H1 (cell line): ENCODE results near the gene SPATA19. TPM values are rescaled to one million over a fixed set of nuclear protein-coding genes. Genes with fewer than 3 reads are reported as not detected.

Source experiments
- CTCF ChIA-PET: fragments of 300-600 bp; sonication (Branson Sonifier 250); formaldehyde crosslinking; loops from one replicate; lab custom pipeline; 2021; ENCODE audit not compliant: partially characterized antibody; lab: Charles Lee
- POLR2A ChIA-PET: fragments of 300-600 bp; sonication (Branson Sonifier 250); formaldehyde crosslinking; loops from one replicate; lab custom pipeline; 2021; ENCODE audit warnings: inconsistent platforms; ENCODE audit not compliant: partially characterized antibody; lab: Charles Lee
- DNase-seq, 2 experiments: peaks; one replicate each; pipeline versions ENCODE4 v3.0.0 to v3.0.0-alpha.2; 2010 to 2022; ENCODE audit warnings: low spot score in 2 of 2, low read depth in 1 of 2, mixed read lengths in 1 of 2
- FAIRE-seq: peaks from 2 replicates; lab custom pipeline; 2011; peaks lifted over from hg19 to GRCh38; lab: Jason Lieb, UNC
- H2AFZ ChIP-seq: 2 replicates; pipeline ENCODE4 v1.8.1; 2012; ENCODE audit warnings: low read length, inconsistent platforms
- H2AK5ac ChIP-seq: 2 replicates; pipeline ENCODE4 v1.6.1; 2013; ENCODE audit warnings: low read depth, low read length
- H2BK120ac ChIP-seq: replicated peaks from 2 replicates; pipeline ENCODE3; 2013; ENCODE audit warnings: low read depth, low read length, inconsistent platforms
- H2BK12ac ChIP-seq: 2 replicates; pipeline ENCODE4 v1.6.1; 2013; ENCODE audit warnings: low read depth, low read length
- H2BK15ac ChIP-seq: 2 replicates; pipeline ENCODE4 v1.6.1; 2013; ENCODE audit warnings: low read length
- H2BK20ac ChIP-seq: 2 replicates; pipeline ENCODE4 v1.6.1; 2013; ENCODE audit warnings: low read length
- H2BK5ac ChIP-seq: 2 replicates; pipeline ENCODE4 v1.6.1; 2013; ENCODE audit warnings: low read depth, low read length
- H3K14ac ChIP-seq: 2 replicates; pipeline ENCODE4 v1.6.1; 2013; ENCODE audit warnings: inconsistent platforms; ENCODE audit not compliant: insufficient read length
- H3K18ac ChIP-seq: 2 replicates; pipeline ENCODE4 v1.6.1; 2013; ENCODE audit warnings: low read length; ENCODE audit errors: extremely low read depth
- H3K23ac ChIP-seq: 2 replicates; pipeline ENCODE4 v1.6.1; 2013; ENCODE audit warnings: inconsistent platforms; ENCODE audit not compliant: insufficient read length
- H3K23me2 ChIP-seq: 2 replicates; pipeline ENCODE4 v1.6.1; 2013; ENCODE audit warnings: low read depth, low read length
- H3K27ac ChIP-seq: 2 replicates; pipeline ENCODE4 v1.6.1; 2011; ENCODE audit warnings: low read depth, low read length, inconsistent platforms
- H3K27me3 ChIP-seq, 4 experiments: replicated peaks in 1 of 4; 1 replicate in 1 of 4; 2 replicates in 3 of 4; pipeline versions ENCODE4 v1.6.1 to v1.8.1; 2011 to 2013; ENCODE audit warnings: low read length in 3 of 4, mild to moderate bottlenecking in 3 of 4, inconsistent platforms in 2 of 4, mixed read lengths in 2 of 4, moderate library complexity in 1 of 4; ENCODE audit not compliant: control insufficient read depth in 3 of 4, insufficient read depth in 3 of 4; ENCODE audit errors: extremely low read depth in 1 of 4
- H3K36me3 ChIP-seq, 4 experiments: 2 replicates each; pipeline versions ENCODE4 v1.6.1 to v1.8.1; 2011 to 2013; ENCODE audit warnings: mild to moderate bottlenecking in 4 of 4, low read length in 3 of 4, moderate library complexity in 2 of 4, control low read depth in 1 of 4, inconsistent platforms in 1 of 4; ENCODE audit not compliant: insufficient read depth in 4 of 4, control insufficient read depth in 2 of 4
- H3K4ac ChIP-seq: replicated peaks from 2 replicates; pipeline ENCODE3; 2013; ENCODE audit warnings: low read length, low read depth, mixed read lengths, inconsistent platforms; ENCODE audit not compliant: insufficient read length
- H3K4me1 ChIP-seq, 4 experiments: replicated peaks in 1 of 4; 1 replicate in 1 of 4; 2 replicates in 3 of 4; pipeline versions ENCODE4 v1.6.1 to v1.8.1; 2011 to 2013; ENCODE audit warnings: low read length in 3 of 4, inconsistent platforms in 2 of 4, mixed read lengths in 1 of 4; ENCODE audit not compliant: insufficient read depth in 4 of 4, control insufficient read depth in 3 of 4
- H3K4me2 ChIP-seq, 2 experiments: 2 replicates each; pipeline versions ENCODE4 v1.6.1 to v1.8.1; 2011 to 2013; ENCODE audit warnings: low read depth in 2 of 2, low read length in 2 of 2, control low read depth in 1 of 2, inconsistent platforms in 1 of 2, mild to moderate bottlenecking in 1 of 2; ENCODE audit not compliant: insufficient read depth in 1 of 2
- H3K4me3 ChIP-seq, 4 experiments: fragments of 200-600, 300-600 bp in 1 of 4; sonication (generic), shearing (Covaris generic), sonication (Bioruptor Twin) in 1 of 4; 2 replicates each; pipeline versions ENCODE4 v1.5.1 to v1.8.1; 2011 to 2016; ENCODE audit warnings: low read length in 4 of 4, low read depth in 3 of 4, control low read depth in 2 of 4, inconsistent platforms in 2 of 4, mild to moderate bottlenecking in 2 of 4, mixed read lengths in 1 of 4, moderate library complexity in 1 of 4; ENCODE audit not compliant: insufficient read depth in 2 of 4; ENCODE audit errors: extremely low read depth in 1 of 4
- H3K56ac ChIP-seq: replicated peaks from 2 replicates; pipeline ENCODE3; 2013; ENCODE audit warnings: low read depth, mild to moderate bottlenecking, mixed read lengths, low read length, inconsistent platforms; ENCODE audit not compliant: insufficient read length
- H3K79me1 ChIP-seq: 2 replicates; pipeline ENCODE4 v1.6.1; 2013; ENCODE audit warnings: low read depth, low read length, control low read depth
- H3K79me2 ChIP-seq, 2 experiments: 2 replicates each; pipeline versions ENCODE4 v1.6.1 to v1.8.1; 2012 to 2013; ENCODE audit warnings: low read length in 2 of 2, mild to moderate bottlenecking in 2 of 2, inconsistent platforms in 1 of 2; ENCODE audit not compliant: insufficient read depth in 2 of 2, control insufficient read depth in 1 of 2
- H3K9ac ChIP-seq, 4 experiments: replicated peaks in 1 of 4; 1 replicate in 1 of 4; 2 replicates in 3 of 4; pipeline versions ENCODE4 v1.6.1 to v1.8.1; 2011 to 2013; ENCODE audit warnings: low read depth in 3 of 4, low read length in 3 of 4, control low read depth in 2 of 4, mild to moderate bottlenecking in 2 of 4, moderate library complexity in 2 of 4, inconsistent platforms in 1 of 4; ENCODE audit errors: extremely low read depth in 1 of 4
- H3K9me3 ChIP-seq, 2 experiments: 2 replicates each; pipeline versions ENCODE4 v1.6.1 to v1.8.1; 2012 to 2013; ENCODE audit warnings: mild to moderate bottlenecking in 2 of 2, moderate library complexity in 2 of 2, control low read depth in 1 of 2, inconsistent platforms in 1 of 2, low read depth in 1 of 2, low read length in 1 of 2, mixed read lengths in 1 of 2; ENCODE audit not compliant: insufficient read depth in 2 of 2
- H4K20me1 ChIP-seq, 2 experiments: replicated peaks in 1 of 2; 2 replicates each; pipeline versions ENCODE3 to v1.8.1; 2011 to 2013; ENCODE audit warnings: inconsistent platforms in 2 of 2, low read length in 2 of 2, mild to moderate bottlenecking in 1 of 2; ENCODE audit not compliant: insufficient read depth in 2 of 2, control insufficient read depth in 1 of 2
- H4K5ac ChIP-seq: 2 replicates; pipeline ENCODE4 v1.6.1; 2013; ENCODE audit warnings: low read length, low read depth, mixed read lengths, inconsistent platforms; ENCODE audit not compliant: insufficient read length
- H4K8ac ChIP-seq: 2 replicates; pipeline ENCODE4 v1.8.0; 2013; ENCODE audit warnings: mild to moderate bottlenecking, moderate library complexity, low read length, inconsistent platforms; ENCODE audit not compliant: insufficient read depth; ENCODE audit errors: extremely low read depth
- H4K91ac ChIP-seq: replicated peaks from 2 replicates; pipeline ENCODE3; 2013; ENCODE audit warnings: low read length, mixed read lengths, inconsistent platforms; ENCODE audit not compliant: insufficient read length
- CBX8 ChIP-seq: fragments of 300-800, 300-1000 bp; sonication (generic); IDR thresholded peaks from 2 replicates; pipeline ENCODE4 v1.7.1; 2016; ENCODE audit warnings: low read depth, low read length, borderline replicate concordance
- CTCF ChIP-seq, 3 experiments: IDR thresholded peaks; 1 replicate in 2 of 3; 2 replicates in 1 of 3; pipeline versions ENCODE4 v1.5.1 to v1.6.1; 2011; ENCODE audit warnings: low read length in 3 of 3, mild to moderate bottlenecking in 3 of 3, inconsistent platforms in 2 of 3, low read depth in 1 of 3, moderate library complexity in 1 of 3; ENCODE audit not compliant: insufficient read depth in 1 of 3; ENCODE audit errors: control extremely low read depth in 1 of 3
- RAD21 ChIP-seq, 2 experiments: IDR thresholded peaks in 1 of 2; conservative IDR thresholded peaks in 1 of 2; 2 replicates each; pipeline ENCODE4 v1.6.1; 2011; ENCODE audit warnings: low read depth in 2 of 2, low read length in 2 of 2, improper control_type of control experiment in 1 of 2, inconsistent platforms in 1 of 2, mild to moderate bottlenecking in 1 of 2, moderate library complexity in 1 of 2
- SP2 ChIP-seq: IDR thresholded peaks from 2 replicates; pipeline ENCODE4 v1.6.1; 2012; ENCODE audit warnings: mild to moderate bottlenecking, low read length, inconsistent platforms
- WGBS, 2 experiments: shearing (Covaris generic) in 1 of 2; methylation state at CpG; one replicate each; pipeline versions ENCODE4 v1.1.6 to v1.1.7; 2013 to 2015; ENCODE audit warnings: low lambda C conversion rate in 2 of 2, mixed read lengths in 2 of 2, inconsistent platforms in 1 of 2, low coverage in 1 of 2, missing lambda C conversion rate in 1 of 2; ENCODE audit not compliant: insufficient replicate concordance in 2 of 2, insufficient coverage in 1 of 2, insufficient read length in 1 of 2; ENCODE audit errors: extremely low coverage in 1 of 2, missing lambda C conversion rate in 1 of 2; 5-methylcytosine and 5-hydroxymethylcytosine counted together
- polyA plus RNA-seq, 7 experiments: library from polyadenylated mRNA; depleted of rRNA in 3 of 7; stranded (reverse) in 5 of 7; unstranded in 2 of 7; fragments of >200 nt in 5 of 7; fragments of 200-250 nt in 2 of 7; gene quantifications; 1 replicate in 5 of 7; 2 replicates in 1 of 7; 4 replicates in 1 of 7; pipeline versions ENCODE4 v1.2.1 to v1.2.3, GENCODE V29; 2011 to 2013; ENCODE audit warnings: missing spikeins in 2 of 7, mixed read lengths in 2 of 7
- total RNA-seq: library from RNA; stranded (reverse); fragmentation: NEBNext Ultra II Directional; extraction: Animal tissue kit (Norgen Biotek cat#: 25700); gene quantifications from 2 replicates; pipeline ENCODE4 v1.2.1, GENCODE V29; 2021

SPATA19 gene
- total and polyA plus RNA-seq, 2 of the 8 experiments (the other 6 are each of a cell fraction or from before 2014, with no cell fraction given), result not detected

- Histone ChIP-seq H2BK12ac (peak overlapping the region; percentile 2; the same call in 1 of the 2 replicates), H3K56ac (no peak overlapping the region), H3K23me2 (no peaks in the 10 kb centered on the region), H3K23ac (no peak overlapping the region), H2BK20ac (0 out of 2 replicates have a peak overlapping the region, but pooled peaks have one; percentile 13), H3K4me3 (no peak overlapping the region), H3K18ac (peak overlapping the region; percentile 32; the same call in 1 of the 2 replicates), H3K27ac (no peak overlapping the region), H4K8ac (peak overlapping the region; percentile 92; the same call in 1 of the 2 replicates), H2BK120ac (no peak overlapping the region), H3K79me2 (no peaks in the 10 kb centered on the region), H3K4ac (no peak overlapping the region), H3K4me1 (peaks cover 0 to 2% (median 0%) of the 10 kb centered on the region in 4 experiments; a peak in 3 of 7 replicates), H3K79me1 (no peaks in the 10 kb centered on the region; the same call in 1 of the 2 replicates), H4K91ac (peak overlapping the region; percentile 77), H2AK5ac (0 out of 2 replicates have a peak overlapping the region, but pooled peaks have one; percentile 88), H3K27me3 (no peaks in the 10 kb centered on the region)
- ChIA-PET CTCF (interaction anchor here (0.7 to 8.4 kb wide), 50 partner anchors 10 to 765 kb away, joined by 3 to 97 read pairs (median 4); partner anchors contain the start of gene SPATA19), POLR2A (interaction anchor here (1.3 kb wide), 1 partner anchor 765 kb away, joined by 3 read pairs; no protein-coding TSS in a partner anchor)
- peak in 1 of 2 experiments; percentile 41 for DNase-seq
- TF ChIP-seq CTCF (IDR thresholded peaks at IDR 0.05; ENCODE audit: control extremely low read depth in 1 of 3, insufficient read depth in 1 of 3, low read depth in 1 of 3, low read length in 3 of 3) (peak in 2 of 3 experiments; percentile 16 to 18; a peak in 2 of 4 replicates), CBX8 (no peak), RAD21 (IDR thresholded peaks at IDR 0.05 in 1 of 2, conservative IDR thresholded peaks at IDR 0.05 in 1 of 2; ENCODE audit: low read depth in 2 of 2, low read length in 2 of 2) (peak in 1 of 2 experiments; percentile 22; a peak in 1 of 4 replicates), SP2 (no peak)
- TF ChIP-seq, all 59 proteins: peak for 2
- peak overlapping the region; percentile 75; the same call in 1 of the 2 replicates for H2AFZ ChIP-seq
- no peak overlapping the region for H3K4me2 ChIP-seq
- H3K36me3 ChIP-seq, result no peaks in the 10 kb centered on the region
- H2BK15ac ChIP-seq, result peak overlapping the region; percentile 61
- no peaks in the 10 kb centered on the region for H4K20me1 ChIP-seq
- H4K5ac ChIP-seq, result no peak overlapping the region
- no peak overlapping the region for H2BK5ac ChIP-seq
- WGBS, 2 experiments, result 90% methylated on average over 12 of the region's 12 CpGs; no CpG with 5 or more reads in 1 of the 2 experiments
- H3K14ac ChIP-seq, result no peak overlapping the region
- no peak for FAIRE-seq
- H3K9ac ChIP-seq, result no peak overlapping the region
- peaks cover 6 to 9% of the 10 kb centered on the region in 2 experiments; a peak in 2 of 4 replicates for H3K9me3 ChIP-seq
These were observed 9.4 kb downstream of the SPATA19 start for GRCh38 chr11:133835593-133836548.
